K562 (cell line): ENCODE measurements around the gene COL28A1. TPM values are rescaled to one million over a fixed set of nuclear protein-coding genes. Genes with fewer than 3 reads are reported as not detected.
A peak's percentile ranks its signal among the peaks of the same experiment; 100 is the strongest.

ENCODE experiments used
- ATAC-seq: fragments of 200-7000 bp; cut with Tn5 transposase; 3 replicates; pipeline ENCODE4 v1.9.1; 2020; ENCODE audit warnings: moderate library complexity
- BruUV-seq: library from RNA; stranded (reverse); fragments of 400-500 nt; replicated peaks from 2 replicates; lab custom pipeline; 2021; lab: Mats Ljungman, UMichigan
- CTCF ChIA-PET: fragments of 300-600 bp; formaldehyde crosslinking; extraction: SDS; loops from one replicate; lab custom pipeline; 2021; ENCODE audit warnings: low intra/inter-chr PET ratio; lab: Yijun Ruan, JAX
- POLR2A ChIA-PET: fragments of 300-600, 350-650 bp; sonication (Branson Sonifier 250); formaldehyde crosslinking; extraction: SDS; loops from one replicate; lab custom pipeline; 2021; ENCODE audit warnings: antibody characterized with exemption, inconsistent platforms; lab: Yijun Ruan, JAX
- DNase-seq, 4 experiments: peaks; one replicate each; pipeline versions ENCODE4 v3.0.0 to v3.0.0-alpha.2; 2011 to 2018; ENCODE audit warnings: low spot score in 3 of 4, mixed read lengths in 3 of 4; ENCODE audit errors: extremely low read depth in 1 of 4
- FAIRE-seq: peaks from 2 replicates; lab custom pipeline; 2011; peaks lifted over from hg19 to GRCh38; lab: Jason Lieb, UNC
- H2AFZ ChIP-seq: 2 replicates; pipeline ENCODE4 v1.6.0; 2011; ENCODE audit warnings: low read depth, low read length, control low read depth, inconsistent platforms
- H3K27ac ChIP-seq: fragments of 200-600 bp; 3 replicates; pipeline ENCODE4 v1.8.0; 2011; ENCODE audit warnings: low read depth, mild to moderate bottlenecking, control low read depth, inconsistent platforms, low read length, moderate library complexity, mixed read lengths; ENCODE audit errors: extremely low read depth
- H3K27me3 ChIP-seq, 2 experiments: fragments of 300-600 bp in 1 of 2; 2 replicates in 1 of 2; 3 replicates in 1 of 2; pipeline versions ENCODE4 v1.6.0 to v1.8.0; 2011; ENCODE audit warnings: inconsistent platforms in 2 of 2, low read length in 2 of 2, mild to moderate bottlenecking in 1 of 2, mixed read lengths in 1 of 2, moderate library complexity in 1 of 2; ENCODE audit not compliant: control insufficient read depth in 2 of 2, insufficient read depth in 2 of 2
- H3K36me3 ChIP-seq: fragments of 300-600 bp; 3 replicates; pipeline ENCODE4 v1.8.0; 2011; ENCODE audit warnings: mild to moderate bottlenecking, low read length, inconsistent platforms; ENCODE audit not compliant: control insufficient read depth, insufficient read depth
- H3K4me1 ChIP-seq, 2 experiments: fragments of 200-600 bp in 1 of 2; replicated peaks in 1 of 2; 2 replicates in 1 of 2; 3 replicates in 1 of 2; pipeline versions ENCODE4 v1.5.1 to v1.8.0; 2011; ENCODE audit warnings: inconsistent platforms in 2 of 2, low read length in 2 of 2, mild to moderate bottlenecking in 1 of 2, mixed read lengths in 1 of 2, moderate library complexity in 1 of 2; ENCODE audit not compliant: control insufficient read depth in 2 of 2, insufficient read depth in 2 of 2
- H3K4me2 ChIP-seq: 2 replicates; pipeline ENCODE4 v1.6.1; 2011; ENCODE audit warnings: low read length, control low read depth, inconsistent platforms, mixed read lengths; ENCODE audit not compliant: insufficient read depth
- H3K4me3 ChIP-seq: fragments of 200-600 bp; sonication (generic), shearing (Covaris generic); 2 replicates; pipeline ENCODE4 v1.5.1; 2016; ENCODE audit warnings: control low read depth, inconsistent platforms
- H3K79me2 ChIP-seq: fragments of 200-600 bp; 3 replicates; pipeline ENCODE4 v1.8.0; 2011; ENCODE audit warnings: low read length, inconsistent platforms; ENCODE audit not compliant: control insufficient read depth, insufficient read depth
- H3K9ac ChIP-seq, 2 experiments: 2 replicates each; pipeline versions ENCODE4 v1.6.0 to v1.6.1; 2011; ENCODE audit warnings: low read depth in 2 of 2, low read length in 2 of 2, control low read depth in 1 of 2, inconsistent platforms in 1 of 2, mild to moderate bottlenecking in 1 of 2, mixed read lengths in 1 of 2; ENCODE audit not compliant: insufficient read depth in 1 of 2
- H3K9me1 ChIP-seq: one replicate; pipeline ENCODE4 v1.6.0; 2011; ENCODE audit warnings: inconsistent platforms, mild to moderate bottlenecking, low read length, moderate library complexity; ENCODE audit not compliant: control insufficient read depth, insufficient read depth
- H3K9me3 ChIP-seq: replicated peaks from 2 replicates; pipeline ENCODE4 v1.5.1; 2011; ENCODE audit warnings: low read depth, low read length, inconsistent platforms; ENCODE audit not compliant: control insufficient read depth, insufficient read depth
- H4K20me1 ChIP-seq: replicated peaks from 2 replicates; pipeline ENCODE4 v1.6.1; 2011; ENCODE audit warnings: low read length, inconsistent platforms, mixed read lengths; ENCODE audit not compliant: control insufficient read depth, insufficient read depth
- CREB1 ChIP-seq, 2 experiments: sonication (generic) in 1 of 2; formaldehyde crosslinking in 1 of 2; IDR thresholded peaks; 2 replicates each; pipeline versions ENCODE4 v1.6.1 to v1.8.0; 2012 to 2022; ENCODE audit warnings: inconsistent platforms in 1 of 2, mild to moderate bottlenecking in 1 of 2, missing genetic modification reagents in 1 of 2, moderate library complexity in 1 of 2
- CTBP1 ChIP-seq: fragments of 450-650 bp; IDR thresholded peaks from 2 replicates; pipeline ENCODE4 v1.6.1; 2016; ENCODE audit warnings: borderline replicate concordance
- GATAD2A ChIP-seq: fragments of 450-650 bp; IDR thresholded peaks from 2 replicates; pipeline ENCODE4 v1.6.1; 2017
- JUND ChIP-seq, 2 experiments: IDR thresholded peaks; 2 replicates in 1 of 2; 3 replicates in 1 of 2; pipeline ENCODE4 v1.6.1; 2011; ENCODE audit warnings: borderline replicate concordance in 2 of 2, low read depth in 2 of 2, low read length in 2 of 2, improper control_type of control experiment in 1 of 2, missing biosample characterization in 1 of 2, missing genetic modification characterization in 1 of 2, missing genetic modification reagents in 1 of 2
- SP2 ChIP-seq: IDR thresholded peaks from 2 replicates; pipeline ENCODE4 v1.6.1; 2011; ENCODE audit warnings: mild to moderate bottlenecking, low read depth, low read length, moderate library complexity; ENCODE audit not compliant: poor library complexity, severe bottlenecking; ENCODE audit errors: extremely low read depth
- WGBS: fragments of 100-300 bp; shearing (Covaris generic); methylation state at CpG from one replicate; pipeline ENCODE4 v1.1.6; 2016; ENCODE audit warnings: low coverage, mixed read lengths; ENCODE audit not compliant: insufficient coverage; ENCODE audit errors: missing lambda C conversion rate; 5-methylcytosine and 5-hydroxymethylcytosine counted together
- in situ Hi-C: fragments of 300-500 bp; cut with MboI; formaldehyde crosslinking; loops from 4 replicates; pipeline ENCODE4 v1.15.0; 2018; ENCODE audit warnings: inconsistent platforms, mixed read lengths
- intact Hi-C: fragments of 100-400 bp; cut with micrococcal nuclease; formaldehyde crosslinking; loops from 2 replicates; pipeline ENCODE4 v1.14.2; 2022
- polyA plus RNA-seq, 8 experiments: library from polyadenylated mRNA; depleted of rRNA in 4 of 8; stranded (reverse) in 5 of 8; unstranded in 3 of 8; fragments of >200 nt; fragmentation: Nextera tagmentation in 2 of 8; fragmentation: Illumina TruSeq in 1 of 8; extraction: Ambion mirVana in 2 of 8; extraction: Trizol in 1 of 8; gene quantifications; 2 replicates each; pipeline versions ENCODE4 v1.2.1 to v1.2.3, GENCODE V29; 2011 to 2014; ENCODE audit warnings: inconsistent platforms in 1 of 8, missing spikeins in 1 of 8
- total RNA-seq, 7 experiments: library from RNA; depleted of rRNA in 6 of 7; stranded (reverse); fragments of >200 nt in 6 of 7; fragmentation: Illumina TruSeq in 2 of 7; extraction: Trizol in 2 of 7; gene quantifications; 2 replicates each; pipeline versions ENCODE4 v1.2.1 to v1.2.3, GENCODE V29; 2011 to 2021; ENCODE audit warnings: low replicate concordance in 1 of 7
- TF ChIP-seq, protein P1 (sequence below), 2 experiments: fragments of 450-650 bp; IDR thresholded peaks; 2 replicates each; pipeline ENCODE4 v1.6.1; 2016; ENCODE audit warnings: mild to moderate bottlenecking in 2 of 2, borderline replicate concordance in 1 of 2, low read depth in 1 of 2, moderate library complexity in 1 of 2

The COL28A1 gene
- total and polyA plus RNA-seq, 9 of the 15 experiments (the other 6 are each of a cell fraction or from before 2014, with no cell fraction given) = 0.03 to 0.13 (median 0.05) TPM; not detected in 3

DNA sequence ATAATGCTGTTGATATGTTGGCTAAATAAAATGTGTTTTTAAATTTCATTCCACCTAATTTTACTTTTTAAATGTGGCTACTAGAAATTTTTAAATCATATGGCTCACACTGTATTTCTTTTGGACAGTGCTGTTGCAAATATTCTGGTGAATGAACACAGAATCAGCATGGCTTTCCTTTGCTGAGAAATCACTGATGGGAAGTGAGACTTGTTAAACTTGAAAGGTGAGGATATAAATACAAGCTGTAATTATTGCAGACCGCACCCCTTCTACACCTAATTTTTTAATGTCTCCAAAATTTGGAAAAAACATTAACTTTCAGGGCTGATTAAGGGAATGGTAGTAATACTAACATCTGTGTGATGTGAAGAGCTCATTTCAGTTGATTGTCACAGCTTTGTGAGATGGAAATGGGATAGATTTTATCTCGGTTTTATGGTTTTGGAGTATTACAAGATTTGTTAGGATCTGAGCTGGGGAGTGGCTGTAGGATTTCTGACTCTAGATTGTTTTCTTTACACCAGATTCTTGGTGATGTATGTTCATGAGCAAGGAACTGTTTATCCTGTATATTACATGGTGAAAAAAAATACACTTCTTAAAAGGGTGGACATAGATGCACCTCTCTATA is 32.3 kb upstream of the COL28A1 start:
- Histone ChIP-seq H2AFZ (peak overlapping the region; percentile 96), H3K27ac (peak overlapping the region; percentile 86; the same call in 2 of the 3 replicates), H3K79me2 (peaks cover 60% of the 10 kb centered on the region)
- ATAC-seq (no peak), FAIRE-seq (peak; percentile 11)
- TF ChIP-seq JUND (IDR thresholded peaks at IDR 0.05; ENCODE audit: borderline replicate concordance, low read depth, low read length) = no peak
- TF ChIP-seq JUND (tag; IDR thresholded peaks at IDR 0.05; ENCODE audit: borderline replicate concordance, low read depth, low read length) = no peak
- no peak for TF ChIP-seq CREB1 (IDR thresholded peaks at IDR 0.05)
- TF ChIP-seq CREB1 (CRISPR knock-in tag; IDR thresholded peaks at IDR 0.05) = no peak
- TF ChIP-seq CTBP1 = no peak
- TF ChIP-seq GATAD2A = no peak
- TF ChIP-seq, protein P1, sequence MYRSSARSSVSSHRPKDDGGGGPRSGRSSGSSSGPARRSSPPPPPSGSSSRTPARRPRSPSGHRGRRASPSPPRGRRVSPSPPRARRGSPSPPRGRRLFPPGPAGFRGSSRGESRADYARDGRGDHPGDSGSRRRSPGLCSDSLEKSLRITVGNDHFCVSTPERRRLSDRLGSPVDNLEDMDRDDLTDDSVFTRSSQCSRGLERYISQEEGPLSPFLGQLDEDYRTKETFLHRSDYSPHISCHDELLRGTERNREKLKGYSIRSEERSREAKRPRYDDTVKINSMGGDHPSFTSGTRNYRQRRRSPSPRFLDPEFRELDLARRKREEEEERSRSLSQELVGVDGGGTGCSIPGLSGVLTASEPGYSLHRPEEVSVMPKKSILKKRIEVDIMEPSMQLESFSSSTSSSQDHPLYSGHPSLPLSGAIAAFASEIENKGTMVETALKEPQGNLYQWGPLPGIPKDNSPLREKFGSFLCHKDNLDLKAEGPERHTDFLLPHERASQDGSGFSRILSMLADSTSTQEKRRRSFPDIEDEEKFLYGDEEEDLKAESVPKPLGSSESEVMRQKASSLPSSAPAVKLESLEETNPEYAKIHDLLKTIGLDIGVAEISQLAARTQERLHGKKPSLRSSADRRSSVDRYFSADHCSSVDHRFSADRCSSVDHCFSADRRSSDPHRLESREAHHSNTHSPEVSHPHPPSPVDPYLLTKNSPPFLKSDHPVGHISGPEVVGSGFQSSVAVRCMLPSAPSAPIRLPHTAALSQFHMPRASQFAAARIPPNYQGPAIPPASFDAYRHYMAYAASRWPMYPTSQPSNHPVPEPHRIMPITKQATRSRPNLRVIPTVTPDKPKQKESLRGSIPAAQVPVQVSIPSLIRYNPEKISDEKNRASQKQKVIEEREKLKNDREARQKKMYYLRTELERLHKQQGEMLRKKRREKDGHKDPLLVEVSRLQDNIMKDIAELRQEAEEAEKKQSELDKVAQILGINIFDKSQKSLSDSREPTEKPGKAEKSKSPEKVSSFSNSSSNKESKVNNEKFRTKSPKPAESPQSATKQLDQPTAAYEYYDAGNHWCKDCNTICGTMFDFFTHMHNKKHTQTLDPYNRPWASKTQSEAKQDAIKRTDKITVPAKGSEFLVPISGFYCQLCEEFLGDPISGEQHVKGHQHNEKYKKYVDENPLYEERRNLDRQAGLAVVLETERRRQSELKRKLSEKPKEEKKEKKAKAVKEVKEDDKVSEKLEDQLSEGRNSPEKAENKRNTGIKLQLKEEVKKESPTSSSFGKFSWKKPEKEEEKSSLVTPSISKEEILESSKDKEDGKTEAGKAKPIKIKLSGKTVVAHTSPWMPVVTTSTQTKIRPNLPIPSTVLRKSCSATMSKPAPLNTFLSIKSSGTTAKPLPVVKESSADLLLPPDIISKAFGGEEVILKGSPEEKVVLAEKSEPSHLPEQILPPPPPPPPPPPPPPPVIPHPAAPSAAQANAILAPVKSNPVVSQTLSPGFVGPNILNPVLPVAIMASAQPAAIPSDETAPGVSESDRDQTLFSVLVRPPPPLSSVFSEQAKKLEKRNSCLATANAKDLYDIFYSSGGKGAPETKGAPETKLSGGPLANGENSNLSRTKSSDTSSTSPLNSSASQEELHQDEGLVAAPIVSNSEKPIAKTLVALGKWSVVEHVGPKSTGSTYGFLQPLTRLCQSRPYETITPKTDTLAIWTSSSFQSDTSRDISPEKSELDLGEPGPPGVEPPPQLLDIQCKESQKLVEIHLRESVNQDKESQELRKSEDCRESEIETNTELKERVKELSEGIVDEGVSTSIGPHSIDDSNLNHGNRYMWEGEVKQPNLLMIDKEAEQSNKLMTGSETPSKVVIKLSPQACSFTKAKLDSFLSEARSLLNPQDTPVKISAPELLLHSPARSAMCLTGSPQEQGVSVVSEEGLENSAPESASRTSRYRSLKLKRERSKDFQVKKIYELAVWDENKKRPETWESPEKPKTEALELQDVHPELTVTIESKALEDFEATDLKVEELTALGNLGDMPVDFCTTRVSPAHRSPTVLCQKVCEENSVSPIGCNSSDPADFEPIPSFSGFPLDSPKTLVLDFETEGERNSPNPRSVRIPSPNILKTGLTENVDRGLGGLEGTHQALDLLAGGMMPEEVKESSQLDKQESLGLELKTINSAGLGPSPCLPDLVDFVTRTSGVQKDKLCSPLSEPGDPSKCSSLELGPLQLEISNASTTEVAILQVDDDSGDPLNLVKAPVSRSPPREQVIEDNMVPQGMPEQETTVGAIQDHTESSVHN (IDR thresholded peaks at IDR 0.05; ENCODE audit: borderline replicate concordance in 1 of 2, low read depth in 1 of 2) = no peak
- TF ChIP-seq SP2 = no peak
- TF ChIP-seq, all 486 proteins: peak for 0
- H3K9ac ChIP-seq = peak overlapping the region in 1 of 2 experiments; percentile 84; a peak in 2 of 4 replicates
- intact Hi-C loops (loop anchor here (2.0 kb wide), 1 partner anchor 73 kb away; the partner anchor contains the start of gene UMAD1), in situ Hi-C loops (no loop called here)
- DNase-seq = no peak
- H3K9me1 ChIP-seq = no peaks in the 10 kb centered on the region
- H3K36me3 ChIP-seq = peaks cover 39% of the 10 kb centered on the region
- H4K20me1 ChIP-seq = no peaks in the 10 kb centered on the region
- ChIA-PET POLR2A (interaction anchor here (1.0 to 1.3 kb wide), 2 partner anchors 9 to 95 kb away, joined by 3 to 4 read pairs; no protein-coding TSS in a partner anchor), CTCF (no interaction called here)
- BruUV-seq = TSS peak; percentile 49
- H3K4me1 ChIP-seq = peaks cover 10 to 16% of the 10 kb centered on the region in 2 experiments; a peak in 4 of 5 replicates
- H3K4me3 ChIP-seq = peak overlapping the region; percentile 81
- no peaks in the 10 kb centered on the region for H3K27me3 ChIP-seq
- 23% methylated on average over 2 of the region's 2 CpGs for WGBS
- no peaks in the 10 kb centered on the region for H3K9me3 ChIP-seq
- H3K4me2 ChIP-seq = peak overlapping the region; percentile 86
